H1 (cell line): Measurements from ENCODE around the gene ACSL3. TPM values are rescaled to one million over a fixed set of nuclear protein-coding genes. Genes with fewer than 3 reads are reported as not detected.

Experiments used
- BCL11A ChIP-seq, 2 experiments: IDR thresholded peaks; one replicate each; pipeline ENCODE4 v1.6.1; 2011; ENCODE audit warnings: low read depth in 2 of 2, low read length in 2 of 2, mild to moderate bottlenecking in 2 of 2
- BRCA1 ChIP-seq: IDR thresholded peaks from 2 replicates; pipeline ENCODE4 v1.6.1; 2012; ENCODE audit warnings: low read depth, low read length, improper control_type of control experiment
- CBX5 ChIP-seq: fragments of 300-800, 300-1000 bp; sonication (generic); IDR thresholded peaks from 2 replicates; pipeline ENCODE4 v1.7.1; 2016; ENCODE audit warnings: antibody characterized with exemption, low read length, low read depth
- SRF ChIP-seq: IDR thresholded peaks from 2 replicates; pipeline ENCODE4 v1.6.1; 2011; ENCODE audit warnings: mild to moderate bottlenecking, low read depth, low read length, moderate library complexity
- TBP ChIP-seq: IDR thresholded peaks from 2 replicates; pipeline ENCODE4 v1.6.1; 2011; ENCODE audit warnings: low read depth, low read length, improper control_type of control experiment
- polyA plus RNA-seq, 7 experiments: library from polyadenylated mRNA; depleted of rRNA in 3 of 7; stranded (reverse) in 5 of 7; unstranded in 2 of 7; fragments of >200 nt in 5 of 7; fragments of 200-250 nt in 2 of 7; gene quantifications; 1 replicate in 5 of 7; 2 replicates in 1 of 7; 4 replicates in 1 of 7; pipeline versions ENCODE4 v1.2.1 to v1.2.3, GENCODE V29; 2011 to 2013; ENCODE audit warnings: missing spikeins in 2 of 7, mixed read lengths in 2 of 7
- total RNA-seq: library from RNA; stranded (reverse); fragmentation: NEBNext Ultra II Directional; extraction: Animal tissue kit (Norgen Biotek cat#: 25700); gene quantifications from 2 replicates; pipeline ENCODE4 v1.2.1, GENCODE V29; 2021
- TF ChIP-seq, protein P1 (sequence below): fragments of 300-600 bp; sonication (generic); IDR thresholded peaks from 2 replicates; pipeline ENCODE4 v1.7.1; 2012; ENCODE audit warnings: low read length, moderate library complexity, mild to moderate bottlenecking, inconsistent platforms; ENCODE audit not compliant: insufficient replicate concordance

Gene ACSL3
- total and polyA plus RNA-seq, 2 of the 8 experiments (the other 6 are each of a cell fraction or from before 2014, with no cell fraction given) = 37.5 to 98.1 TPM

DNA sequence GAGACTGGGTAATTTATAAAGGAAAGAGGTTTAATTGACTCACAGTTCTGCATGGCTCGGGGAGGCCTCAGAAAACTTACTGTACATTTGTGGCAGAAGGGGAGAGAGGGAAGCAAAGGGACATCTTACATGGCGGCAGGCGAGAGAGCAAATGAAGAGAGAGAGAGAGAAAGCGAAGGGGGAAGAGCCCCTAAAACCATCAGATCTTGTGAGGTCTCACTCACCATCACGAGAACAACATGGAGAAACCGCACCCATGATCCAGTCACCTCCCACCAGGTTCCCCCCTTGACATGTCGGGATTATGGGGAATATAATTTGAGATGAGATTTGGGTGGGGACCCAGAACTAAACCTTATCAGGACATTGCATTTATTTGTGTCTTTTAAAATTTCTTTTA is 75.9 kb downstream of the ACSL3 start (continued):
- TF ChIP-seq, protein P1, sequence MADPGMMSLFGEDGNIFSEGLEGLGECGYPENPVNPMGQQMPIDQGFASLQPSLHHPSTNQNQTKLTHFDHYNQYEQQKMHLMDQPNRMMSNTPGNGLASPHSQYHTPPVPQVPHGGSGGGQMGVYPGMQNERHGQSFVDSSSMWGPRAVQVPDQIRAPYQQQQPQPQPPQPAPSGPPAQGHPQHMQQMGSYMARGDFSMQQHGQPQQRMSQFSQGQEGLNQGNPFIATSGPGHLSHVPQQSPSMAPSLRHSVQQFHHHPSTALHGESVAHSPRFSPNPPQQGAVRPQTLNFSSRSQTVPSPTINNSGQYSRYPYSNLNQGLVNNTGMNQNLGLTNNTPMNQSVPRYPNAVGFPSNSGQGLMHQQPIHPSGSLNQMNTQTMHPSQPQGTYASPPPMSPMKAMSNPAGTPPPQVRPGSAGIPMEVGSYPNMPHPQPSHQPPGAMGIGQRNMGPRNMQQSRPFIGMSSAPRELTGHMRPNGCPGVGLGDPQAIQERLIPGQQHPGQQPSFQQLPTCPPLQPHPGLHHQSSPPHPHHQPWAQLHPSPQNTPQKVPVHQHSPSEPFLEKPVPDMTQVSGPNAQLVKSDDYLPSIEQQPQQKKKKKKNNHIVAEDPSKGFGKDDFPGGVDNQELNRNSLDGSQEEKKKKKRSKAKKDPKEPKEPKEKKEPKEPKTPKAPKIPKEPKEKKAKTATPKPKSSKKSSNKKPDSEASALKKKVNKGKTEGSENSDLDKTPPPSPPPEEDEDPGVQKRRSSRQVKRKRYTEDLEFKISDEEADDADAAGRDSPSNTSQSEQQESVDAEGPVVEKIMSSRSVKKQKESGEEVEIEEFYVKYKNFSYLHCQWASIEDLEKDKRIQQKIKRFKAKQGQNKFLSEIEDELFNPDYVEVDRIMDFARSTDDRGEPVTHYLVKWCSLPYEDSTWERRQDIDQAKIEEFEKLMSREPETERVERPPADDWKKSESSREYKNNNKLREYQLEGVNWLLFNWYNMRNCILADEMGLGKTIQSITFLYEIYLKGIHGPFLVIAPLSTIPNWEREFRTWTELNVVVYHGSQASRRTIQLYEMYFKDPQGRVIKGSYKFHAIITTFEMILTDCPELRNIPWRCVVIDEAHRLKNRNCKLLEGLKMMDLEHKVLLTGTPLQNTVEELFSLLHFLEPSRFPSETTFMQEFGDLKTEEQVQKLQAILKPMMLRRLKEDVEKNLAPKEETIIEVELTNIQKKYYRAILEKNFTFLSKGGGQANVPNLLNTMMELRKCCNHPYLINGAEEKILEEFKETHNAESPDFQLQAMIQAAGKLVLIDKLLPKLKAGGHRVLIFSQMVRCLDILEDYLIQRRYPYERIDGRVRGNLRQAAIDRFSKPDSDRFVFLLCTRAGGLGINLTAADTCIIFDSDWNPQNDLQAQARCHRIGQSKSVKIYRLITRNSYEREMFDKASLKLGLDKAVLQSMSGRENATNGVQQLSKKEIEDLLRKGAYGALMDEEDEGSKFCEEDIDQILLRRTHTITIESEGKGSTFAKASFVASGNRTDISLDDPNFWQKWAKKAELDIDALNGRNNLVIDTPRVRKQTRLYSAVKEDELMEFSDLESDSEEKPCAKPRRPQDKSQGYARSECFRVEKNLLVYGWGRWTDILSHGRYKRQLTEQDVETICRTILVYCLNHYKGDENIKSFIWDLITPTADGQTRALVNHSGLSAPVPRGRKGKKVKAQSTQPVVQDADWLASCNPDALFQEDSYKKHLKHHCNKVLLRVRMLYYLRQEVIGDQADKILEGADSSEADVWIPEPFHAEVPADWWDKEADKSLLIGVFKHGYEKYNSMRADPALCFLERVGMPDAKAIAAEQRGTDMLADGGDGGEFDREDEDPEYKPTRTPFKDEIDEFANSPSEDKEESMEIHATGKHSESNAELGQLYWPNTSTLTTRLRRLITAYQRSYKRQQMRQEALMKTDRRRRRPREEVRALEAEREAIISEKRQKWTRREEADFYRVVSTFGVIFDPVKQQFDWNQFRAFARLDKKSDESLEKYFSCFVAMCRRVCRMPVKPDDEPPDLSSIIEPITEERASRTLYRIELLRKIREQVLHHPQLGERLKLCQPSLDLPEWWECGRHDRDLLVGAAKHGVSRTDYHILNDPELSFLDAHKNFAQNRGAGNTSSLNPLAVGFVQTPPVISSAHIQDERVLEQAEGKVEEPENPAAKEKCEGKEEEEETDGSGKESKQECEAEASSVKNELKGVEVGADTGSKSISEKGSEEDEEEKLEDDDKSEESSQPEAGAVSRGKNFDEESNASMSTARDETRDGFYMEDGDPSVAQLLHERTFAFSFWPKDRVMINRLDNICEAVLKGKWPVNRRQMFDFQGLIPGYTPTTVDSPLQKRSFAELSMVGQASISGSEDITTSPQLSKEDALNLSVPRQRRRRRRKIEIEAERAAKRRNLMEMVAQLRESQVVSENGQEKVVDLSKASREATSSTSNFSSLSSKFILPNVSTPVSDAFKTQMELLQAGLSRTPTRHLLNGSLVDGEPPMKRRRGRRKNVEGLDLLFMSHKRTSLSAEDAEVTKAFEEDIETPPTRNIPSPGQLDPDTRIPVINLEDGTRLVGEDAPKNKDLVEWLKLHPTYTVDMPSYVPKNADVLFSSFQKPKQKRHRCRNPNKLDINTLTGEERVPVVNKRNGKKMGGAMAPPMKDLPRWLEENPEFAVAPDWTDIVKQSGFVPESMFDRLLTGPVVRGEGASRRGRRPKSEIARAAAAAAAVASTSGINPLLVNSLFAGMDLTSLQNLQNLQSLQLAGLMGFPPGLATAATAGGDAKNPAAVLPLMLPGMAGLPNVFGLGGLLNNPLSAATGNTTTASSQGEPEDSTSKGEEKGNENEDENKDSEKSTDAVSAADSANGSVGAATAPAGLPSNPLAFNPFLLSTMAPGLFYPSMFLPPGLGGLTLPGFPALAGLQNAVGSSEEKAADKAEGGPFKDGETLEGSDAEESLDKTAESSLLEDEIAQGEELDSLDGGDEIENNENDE = no peak
- TF ChIP-seq SRF = no peak
- no peak for TF ChIP-seq BCL11A (IDR thresholded peaks at IDR 0.05; ENCODE audit: low read depth in 2 of 2, low read length in 2 of 2)
- no peak for TF ChIP-seq CBX5
- no peak for TF ChIP-seq TBP
- no peak for TF ChIP-seq BRCA1
